ENCODE data around the gene ABHD13. TPM values are rescaled to one million over a fixed set of nuclear protein-coding genes. Genes with fewer than 3 reads are reported as not detected.

ABHD13 gene
- total RNA-seq, 4 donors from 2014 or later: 11.6 to 23.8 (median 16.6) TPM

DNA sequence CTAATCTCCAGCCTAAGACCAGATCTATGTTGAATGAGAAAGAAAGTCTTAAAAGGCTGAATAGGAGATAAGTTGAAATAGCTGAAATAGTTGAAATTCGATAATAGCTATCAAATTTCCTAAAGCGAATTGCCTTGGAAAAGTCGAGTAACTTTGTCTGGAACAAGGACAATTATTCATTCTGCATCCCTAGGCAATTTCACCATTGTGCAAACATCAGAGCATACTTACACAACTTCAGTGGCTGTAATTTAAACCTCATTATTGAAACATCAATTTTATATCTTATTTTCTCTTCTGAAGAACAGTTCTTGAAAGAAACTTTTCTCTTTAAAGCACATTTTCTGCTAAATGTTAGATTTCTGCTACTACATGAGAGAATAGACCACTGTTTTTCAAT, 64.9 kb downstream of the ABHD13 start:
- Histone ChIP-seq H3K27ac (no peak overlapping the region), H3K4me1 (no peaks in the 10 kb centered on the region), H3K36me3 (no peaks in the 10 kb centered on the region), H3K9me3 (no peaks in the 10 kb centered on the region), H3K27me3 (no peaks in the 10 kb centered on the region), H3K4me3 (no peak overlapping the region)
- ATAC-seq: no peak
- TF ChIP-seq POLR2A (IDR thresholded peaks at IDR 0.05): no peak
- TF ChIP-seq, protein P1, sequence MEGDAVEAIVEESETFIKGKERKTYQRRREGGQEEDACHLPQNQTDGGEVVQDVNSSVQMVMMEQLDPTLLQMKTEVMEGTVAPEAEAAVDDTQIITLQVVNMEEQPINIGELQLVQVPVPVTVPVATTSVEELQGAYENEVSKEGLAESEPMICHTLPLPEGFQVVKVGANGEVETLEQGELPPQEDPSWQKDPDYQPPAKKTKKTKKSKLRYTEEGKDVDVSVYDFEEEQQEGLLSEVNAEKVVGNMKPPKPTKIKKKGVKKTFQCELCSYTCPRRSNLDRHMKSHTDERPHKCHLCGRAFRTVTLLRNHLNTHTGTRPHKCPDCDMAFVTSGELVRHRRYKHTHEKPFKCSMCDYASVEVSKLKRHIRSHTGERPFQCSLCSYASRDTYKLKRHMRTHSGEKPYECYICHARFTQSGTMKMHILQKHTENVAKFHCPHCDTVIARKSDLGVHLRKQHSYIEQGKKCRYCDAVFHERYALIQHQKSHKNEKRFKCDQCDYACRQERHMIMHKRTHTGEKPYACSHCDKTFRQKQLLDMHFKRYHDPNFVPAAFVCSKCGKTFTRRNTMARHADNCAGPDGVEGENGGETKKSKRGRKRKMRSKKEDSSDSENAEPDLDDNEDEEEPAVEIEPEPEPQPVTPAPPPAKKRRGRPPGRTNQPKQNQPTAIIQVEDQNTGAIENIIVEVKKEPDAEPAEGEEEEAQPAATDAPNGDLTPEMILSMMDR (IDR thresholded peaks at IDR 0.05): no peak
- WGBS, 2 donors (ENCODE audit: low coverage in 1 of 2): 39 to 40% methylated on average over 3 of the region's 3 CpGs

Other genes with a start within 250 kb of the ABHD13 start
- gene LIG4, start 2.9 kb upstream of the ABHD13 start, total RNA-seq: 10 to 100 TPM; 10.4 to 19.5 (median 13.5) TPM
- gene TNFSF13B, start 51.3 kb downstream of the ABHD13 start, total RNA-seq: 10 to 100 TPM in 2 of 4 donors, 1 to 10 TPM in 2; 1.0 to 20.1 (median 9.8) TPM

Measured in gastroesophageal sphincter (tissue), 4 donors.